ENCODE data around the gene ACTA1. TPM values are rescaled to one million over a fixed set of nuclear protein-coding genes. Genes with fewer than 3 reads are reported as not detected.

Gene ACTA1
- total RNA-seq, 1 donor from 2014 or later, result 0.32 TPM

GRCh38 chr1:229433364-229434004 is 410 bp downstream of the ACTA1 start:
- no peak overlapping the region for H3K4me3 ChIP-seq
- TF ChIP-seq CTCF (IDR thresholded peaks at IDR 0.05), result no peak

DNA sequence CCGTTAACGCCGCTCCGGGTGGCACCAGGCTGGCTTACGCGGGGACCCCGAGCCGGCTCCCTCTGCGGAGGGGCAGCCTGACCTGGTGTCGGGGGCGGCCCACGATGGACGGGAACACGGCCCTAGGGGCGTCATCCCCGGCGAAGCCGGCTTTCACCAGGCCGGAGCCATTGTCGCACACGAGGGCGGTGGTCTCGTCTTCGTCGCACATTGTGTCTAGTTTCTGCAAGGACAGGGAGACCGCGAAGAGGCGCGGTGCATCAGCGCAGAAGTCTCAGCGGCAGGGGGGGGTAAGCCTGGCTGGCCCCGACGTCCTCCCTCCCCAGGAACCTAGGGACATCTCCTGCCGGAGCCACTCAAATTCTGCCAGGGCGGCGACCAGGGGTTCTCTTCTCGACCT is 989 bp downstream of the ACTA1 start:
- H3K9me3 ChIP-seq, result no peaks in the 10 kb centered on the region
- H3K27me3 ChIP-seq (ENCODE audit: low read depth), result peaks cover 74% of the 10 kb centered on the region
- no peak for DNase-seq
- H3K27ac ChIP-seq, result no peak overlapping the region
- no peaks in the 10 kb centered on the region for H3K36me3 ChIP-seq
- TF ChIP-seq CTCF (IDR thresholded peaks at IDR 0.05), result no peak
- H3K4me3 ChIP-seq, result no peak overlapping the region
- intact Hi-C loops (cut with DNase I), result no loop called here
- peaks cover 23% of the 10 kb centered on the region for H3K4me1 ChIP-seq
- no peak for ATAC-seq

More at GRCh38 chr1:229433364-229434004, 410 bp downstream of the ACTA1 start:
- Histone ChIP-seq H3K9me3 (no peaks in the 10 kb centered on the region), H3K4me1 (peaks cover 23% of the 10 kb centered on the region), H3K27ac (no peak overlapping the region), H3K27me3 (ENCODE audit: low read depth) (peaks cover 68% of the 10 kb centered on the region), H3K36me3 (no peaks in the 10 kb centered on the region)
- ATAC-seq (peak in 1 of 2 donors; percentile 10), DNase-seq (no peak)
- intact Hi-C loops (cut with DNase I), result no loop called here

GRCh38 chr1:229432116-229432461 is 1.8 kb downstream of the ACTA1 start:
- Histone ChIP-seq H3K9me3 (no peaks in the 10 kb centered on the region), H3K36me3 (no peaks in the 10 kb centered on the region), H3K27me3 (ENCODE audit: low read depth) (peaks cover 80% of the 10 kb centered on the region), H3K4me3 (peak overlapping the region; percentile 6), H3K4me1 (peaks cover 23% of the 10 kb centered on the region), H3K27ac (no peak overlapping the region)
- TF ChIP-seq CTCF (IDR thresholded peaks at IDR 0.05), result no peak
- intact Hi-C loops (cut with DNase I), result no loop called here
- ATAC-seq (no peak), DNase-seq (no peak)

DNA sequence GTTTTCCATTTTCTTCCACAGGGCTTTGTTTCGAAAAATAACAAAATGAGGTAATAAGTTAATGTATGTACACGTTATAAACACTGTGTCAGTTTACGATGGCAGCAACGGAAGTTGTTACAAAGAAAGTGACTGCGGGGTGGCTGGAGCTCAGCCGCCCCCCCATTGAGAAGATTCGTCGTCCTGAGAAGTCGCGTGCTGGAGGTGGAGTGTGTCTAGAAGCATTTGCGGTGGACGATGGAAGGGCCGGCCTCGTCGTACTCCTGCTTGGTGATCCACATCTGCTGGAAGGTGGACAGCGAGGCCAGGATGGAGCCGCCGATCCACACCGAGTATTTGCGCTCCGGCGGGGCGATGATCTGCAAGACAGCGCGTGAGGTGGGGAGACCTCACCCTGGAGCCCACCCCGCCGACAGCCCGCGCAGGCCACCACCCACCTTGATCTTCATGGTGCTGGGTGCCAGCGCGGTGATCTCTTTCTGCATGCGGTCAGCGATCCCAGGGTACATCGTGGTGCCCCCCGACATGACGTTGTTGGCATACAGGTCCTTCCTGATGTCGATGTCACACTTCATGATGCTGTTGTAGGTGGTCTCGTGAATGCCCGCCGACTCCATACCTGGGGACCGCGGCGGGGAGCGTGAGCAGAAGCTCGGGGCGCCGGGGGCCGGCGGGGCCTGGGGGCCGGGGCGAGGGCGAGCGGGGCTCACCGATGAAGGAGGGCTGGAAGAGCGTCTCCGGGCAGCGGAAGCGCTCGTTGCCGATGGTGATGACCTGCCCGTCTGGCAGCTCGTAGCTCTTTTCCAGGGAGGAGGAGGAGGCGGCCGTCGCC is 2.4 kb downstream of the ACTA1 start:
- Histone ChIP-seq H3K27ac (no peak overlapping the region), H3K4me1 (peaks cover 23% of the 10 kb centered on the region), H3K9me3 (no peaks in the 10 kb centered on the region), H3K36me3 (no peaks in the 10 kb centered on the region), H3K4me3 (peak overlapping the region; percentile 14), H3K27me3 (ENCODE audit: low read depth) (peaks cover 86% of the 10 kb centered on the region)
- no peak for TF ChIP-seq CTCF (IDR thresholded peaks at IDR 0.05)
- DNase-seq (no peak), ATAC-seq (no peak)
- intact Hi-C loops (cut with DNase I), result no loop called here

- TF ChIP-seq CTCF (IDR thresholded peaks at IDR 0.05), result no peak
- H3K36me3 ChIP-seq, result no peaks in the 10 kb centered on the region
- peaks cover 23% of the 10 kb centered on the region for H3K4me1 ChIP-seq
- peak; percentile 61 to 65 for ATAC-seq
- H3K9me3 ChIP-seq, result no peaks in the 10 kb centered on the region
- no peak overlapping the region for H3K27ac ChIP-seq
- peak; percentile 70 for DNase-seq
- intact Hi-C loops (cut with DNase I), result no loop called here
- H3K27me3 ChIP-seq (ENCODE audit: low read depth), result peaks cover 92% of the 10 kb centered on the region
- H3K4me3 ChIP-seq, result peak overlapping the region; percentile 14
Observed at GRCh38 chr1:229430761-229431283, 3.1 kb downstream of the ACTA1 start.
